SK-N-MC (cell line): ENCODE results near the gene CDC6.
A peak's percentile ranks its signal among the peaks of the same experiment; 100 is the strongest.

Experiments used
- DNase-seq: peaks from one replicate; pipeline ENCODE4 v3.0.0-alpha.2; 2011; ENCODE audit warnings: low read depth, low spot score
- H3K27ac ChIP-seq: fragments of 200-600 bp; sonication (generic); 2 replicates; pipeline ENCODE4 v1.5.1; 2016; ENCODE audit warnings: mixed run types
- H3K36me3 ChIP-seq: fragments of 200-600 bp; sonication (generic); 2 replicates; pipeline ENCODE4 v1.6.1; 2017; ENCODE audit warnings: antibody characterized with exemption, low read length, mixed read lengths; ENCODE audit not compliant: insufficient read depth
- H3K4me3 ChIP-seq: fragments of 200-600 bp; sonication (generic); 2 replicates; pipeline ENCODE4 v1.5.1; 2016
- H3K9ac ChIP-seq: fragments of 200-600 bp; sonication (generic); 2 replicates; pipeline ENCODE4 v1.8.0; 2017; ENCODE audit warnings: mixed run types, mixed read lengths; ENCODE audit not compliant: insufficient read length
- H3K9me3 ChIP-seq: fragments of 200-600 bp; sonication (generic); 2 replicates; pipeline ENCODE4 v1.6.1; 2017; ENCODE audit warnings: low read depth, mild to moderate bottlenecking, antibody characterized with exemption, low read length, moderate library complexity, mixed read lengths
- EZH2 ChIP-seq: fragments of 200-600 bp; sonication (generic); IDR thresholded peaks from one replicate; pipeline ENCODE4 v1.6.1; 2017; ENCODE audit warnings: antibody characterized with exemption
- FOXP2 ChIP-seq: optimal IDR thresholded peaks from 2 replicates; pipeline ENCODE3; 2011; ENCODE audit warnings: mild to moderate bottlenecking, moderate library complexity; ENCODE audit not compliant: insufficient read depth; ENCODE audit errors: extremely low read length, control extremely low read depth
- POLR2AphosphoS5 ChIP-seq: IDR thresholded peaks from 2 replicates; pipeline ENCODE4 v1.6.1; 2012; ENCODE audit warnings: mild to moderate bottlenecking, low read depth, low read length, borderline replicate concordance

The CDC6 gene

DNA sequence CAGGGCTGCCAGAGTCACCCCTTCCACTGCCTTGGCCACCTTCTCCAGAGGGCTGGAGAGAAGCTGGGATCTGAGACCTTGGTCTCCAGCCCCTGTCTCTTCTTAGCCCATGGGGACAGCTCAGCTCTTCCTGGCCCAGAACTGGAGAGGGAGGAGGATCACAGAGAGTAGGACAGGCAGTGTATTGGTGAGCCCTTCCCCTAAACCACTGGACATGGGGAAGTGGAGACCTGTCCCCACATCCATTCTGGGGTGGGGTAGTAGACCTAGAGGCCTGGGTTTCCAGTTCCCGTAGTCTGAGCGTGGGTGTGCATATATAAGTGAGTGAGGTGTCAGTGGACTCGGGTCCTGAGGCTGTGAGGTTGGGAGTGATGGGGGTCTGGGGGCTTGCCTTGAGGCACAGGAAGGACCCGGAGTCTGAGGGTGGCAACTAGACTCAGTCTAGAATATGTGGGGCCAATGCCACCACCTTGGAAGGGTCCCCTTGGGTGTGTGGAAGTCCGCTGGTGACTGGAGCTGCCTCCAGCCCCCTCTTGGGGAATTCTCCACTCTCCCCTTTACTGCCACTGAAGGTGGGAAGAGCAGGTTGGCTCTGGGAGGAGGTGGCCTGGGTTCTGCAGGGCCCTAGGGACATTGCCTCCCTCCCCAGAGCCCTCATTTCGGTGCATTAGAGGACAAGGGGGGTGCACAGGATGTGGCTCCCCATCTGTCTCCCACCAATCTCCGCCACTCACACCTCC, 56.9 kb downstream of the CDC6 start:
- no peak for TF ChIP-seq FOXP2
- TF ChIP-seq EZH2 = no peak
- TF ChIP-seq POLR2AphosphoS5 = no peak
- Histone ChIP-seq H3K4me3 (peak overlapping the region; percentile 77), H3K9me3 (no peaks in the 10 kb centered on the region), H3K36me3 (peaks cover 9% of the 10 kb centered on the region; the same call in 1 of the 2 replicates), H3K27ac (peak overlapping the region; percentile 0; the same call in 1 of the 2 replicates), H3K9ac (no peak overlapping the region)
- no peak for DNase-seq

DNA sequence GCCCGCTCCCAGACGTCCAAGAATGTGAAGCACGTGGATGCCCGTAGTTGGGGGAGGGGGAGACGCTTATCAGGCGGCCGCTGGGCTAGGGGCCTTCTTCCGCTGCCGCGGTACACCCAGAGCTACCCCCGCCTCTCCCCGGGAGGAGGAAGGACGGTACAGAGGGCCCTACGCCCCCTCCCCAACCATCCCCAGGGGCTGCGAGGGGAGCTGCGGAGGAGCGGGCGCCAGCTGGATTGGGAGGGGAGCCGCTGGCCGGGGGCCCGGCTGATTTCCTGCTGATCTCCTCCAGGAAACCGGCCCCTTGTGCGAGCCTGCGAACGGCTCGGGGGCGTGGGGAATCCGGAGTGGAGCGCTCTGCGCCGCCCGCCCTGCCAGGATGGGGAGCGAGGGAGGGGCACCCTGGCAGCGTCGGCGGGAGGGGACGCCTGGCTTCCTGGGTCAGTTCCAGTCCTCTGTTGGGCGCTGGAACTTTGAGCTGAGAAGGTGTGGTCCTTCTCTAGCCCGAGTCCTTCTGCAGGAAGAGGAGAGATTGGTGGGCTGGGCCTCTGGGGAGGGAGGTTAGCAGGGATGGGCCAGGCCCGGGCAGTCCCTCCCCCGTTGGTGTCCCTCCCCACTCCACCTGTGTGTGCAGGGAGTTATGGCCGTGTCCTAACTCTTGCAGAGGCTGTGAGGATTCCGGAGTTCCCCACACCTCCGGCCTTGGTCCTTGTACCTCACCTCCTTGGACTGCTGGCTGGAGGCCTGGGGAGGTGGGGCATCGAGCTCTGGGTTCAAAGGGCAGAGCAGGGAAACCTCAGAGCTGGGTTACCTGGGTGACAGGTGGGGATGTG, 57.7 kb downstream of the CDC6 start:
- Histone ChIP-seq H3K9me3 (no peaks in the 10 kb centered on the region), H3K27ac (peak overlapping the region; percentile 0), H3K4me3 (peak overlapping the region; percentile 77), H3K36me3 (peaks cover 9% of the 10 kb centered on the region; the same call in 1 of the 2 replicates), H3K9ac (no peak overlapping the region)
- no peak for TF ChIP-seq EZH2
- TF ChIP-seq POLR2AphosphoS5 = peak; percentile 18; the same call in 1 of the 2 replicates
- peak; percentile 8 for TF ChIP-seq FOXP2
- no peak for DNase-seq

DNA sequence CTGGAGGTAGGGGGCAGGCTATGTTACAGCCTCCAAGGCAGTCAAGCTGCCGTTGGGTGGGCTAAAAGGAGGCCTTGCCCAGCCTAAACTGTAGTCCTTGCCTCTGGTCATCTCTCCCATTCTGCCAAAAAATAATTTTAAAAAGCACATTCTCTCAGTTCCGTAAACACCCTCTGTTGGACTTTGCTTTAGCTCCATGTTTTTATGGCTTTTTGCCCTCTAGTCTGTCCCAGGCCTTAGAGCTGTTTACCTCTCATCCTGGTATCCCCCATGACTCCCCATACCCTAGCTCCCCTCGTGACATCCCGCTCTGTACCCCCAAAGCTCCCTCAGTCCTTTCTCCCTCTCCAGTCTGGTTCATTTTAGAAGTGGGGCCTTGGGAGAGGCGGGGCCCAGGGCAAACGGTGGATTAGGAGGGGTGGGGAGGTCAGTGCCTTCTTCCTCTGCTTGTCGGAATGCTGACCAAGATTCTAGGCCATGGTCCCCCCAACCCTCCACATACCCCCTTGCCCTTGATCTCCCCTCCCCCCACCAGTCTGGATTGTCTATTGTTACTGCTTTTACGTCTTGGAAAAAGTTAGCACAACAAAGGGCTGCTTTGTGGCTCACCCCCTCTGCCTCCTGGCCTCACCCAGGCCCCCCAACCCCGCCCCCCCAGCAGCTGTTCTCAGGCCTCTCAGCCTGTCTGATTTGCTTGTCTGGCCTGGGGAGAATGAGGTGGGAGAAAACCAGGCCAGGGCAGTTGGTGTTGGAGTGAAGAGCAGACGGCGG, 58.5 kb downstream of the CDC6 start:
- Histone ChIP-seq H3K4me3 (peak overlapping the region; percentile 77), H3K9me3 (no peaks in the 10 kb centered on the region), H3K27ac (peak overlapping the region; percentile 42; the same call in 1 of the 2 replicates), H3K9ac (no peak overlapping the region), H3K36me3 (peaks cover 6% of the 10 kb centered on the region; the same call in 1 of the 2 replicates)
- DNase-seq = no peak
- TF ChIP-seq POLR2AphosphoS5 (no peak), FOXP2 (no peak), EZH2 (no peak)

DNA sequence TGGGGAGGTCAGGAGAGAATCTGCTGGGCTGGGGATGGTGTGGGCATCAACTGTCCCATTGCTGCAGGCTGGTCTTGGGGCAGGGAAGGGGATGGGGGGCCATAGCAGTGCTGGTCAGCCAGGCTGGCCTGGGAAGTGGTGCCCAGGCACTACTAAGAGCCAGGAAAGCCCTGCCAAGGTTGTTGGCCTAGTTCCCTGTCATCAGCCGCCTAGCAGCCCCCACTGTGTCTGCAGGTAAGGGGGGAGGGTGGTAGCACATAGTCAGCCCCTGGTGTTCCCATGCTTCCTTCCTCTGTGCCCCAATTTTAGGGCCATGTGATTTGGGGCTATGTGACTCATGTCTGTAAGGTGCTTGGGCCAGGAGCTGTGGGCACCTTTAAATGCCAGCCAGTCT, 59.1 kb downstream of the CDC6 start:
- Histone ChIP-seq H3K27ac (peak overlapping the region; percentile 42; the same call in 1 of the 2 replicates), H3K4me3 (no peak overlapping the region), H3K9ac (no peak overlapping the region), H3K9me3 (no peaks in the 10 kb centered on the region), H3K36me3 (peaks cover 8% of the 10 kb centered on the region; the same call in 1 of the 2 replicates)
- TF ChIP-seq POLR2AphosphoS5 = no peak
- no peak for TF ChIP-seq FOXP2
- no peak for TF ChIP-seq EZH2
- no peak for DNase-seq

DNA sequence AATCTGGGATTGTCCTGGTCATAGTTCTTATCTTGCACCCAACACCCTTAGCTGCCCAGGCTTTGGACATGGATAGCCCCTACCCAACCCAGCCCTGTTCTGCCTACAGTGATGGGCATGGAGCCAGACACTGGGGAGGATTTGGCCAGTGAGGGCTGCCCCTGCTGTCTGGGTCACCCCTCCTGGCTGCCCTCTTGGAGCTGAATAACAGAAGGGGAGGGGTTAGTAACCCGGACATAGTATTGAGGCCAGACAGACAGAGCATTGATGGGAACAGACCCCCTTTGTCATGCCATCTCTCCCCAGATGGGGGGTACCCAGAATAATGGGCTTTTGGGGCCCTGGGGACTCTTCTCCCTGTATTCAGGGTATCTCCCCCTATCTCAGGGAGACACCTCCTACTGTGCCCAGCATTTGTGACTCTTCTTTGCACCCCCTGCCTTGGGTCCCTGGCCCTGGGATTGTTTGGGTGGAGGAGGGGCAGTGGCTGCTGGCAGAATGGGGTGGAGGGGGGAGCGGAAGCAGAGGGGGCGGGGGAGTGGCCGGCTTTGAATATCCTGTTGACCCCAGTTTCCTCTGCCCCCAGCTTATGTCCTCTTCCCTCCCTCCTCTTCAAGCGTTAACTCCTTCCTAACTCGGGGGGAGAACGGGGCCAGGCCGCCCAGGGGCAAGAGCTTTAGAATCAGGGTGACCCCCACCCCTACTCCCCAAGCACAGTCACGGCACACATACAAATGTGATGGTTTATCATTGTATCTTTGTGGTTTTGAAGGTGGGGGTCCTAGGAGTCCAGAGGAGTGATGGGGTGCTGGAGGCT, 59.8 kb downstream of the CDC6 start:
- H3K9me3 ChIP-seq = no peaks in the 10 kb centered on the region
- DNase-seq = no peak
- H3K9ac ChIP-seq = no peak overlapping the region
- peaks cover 16% of the 10 kb centered on the region; the same call in 1 of the 2 replicates for H3K36me3 ChIP-seq
- no peak for TF ChIP-seq POLR2AphosphoS5
- no peak for TF ChIP-seq FOXP2
- H3K27ac ChIP-seq = no peak overlapping the region
- H3K4me3 ChIP-seq = no peak overlapping the region

DNA sequence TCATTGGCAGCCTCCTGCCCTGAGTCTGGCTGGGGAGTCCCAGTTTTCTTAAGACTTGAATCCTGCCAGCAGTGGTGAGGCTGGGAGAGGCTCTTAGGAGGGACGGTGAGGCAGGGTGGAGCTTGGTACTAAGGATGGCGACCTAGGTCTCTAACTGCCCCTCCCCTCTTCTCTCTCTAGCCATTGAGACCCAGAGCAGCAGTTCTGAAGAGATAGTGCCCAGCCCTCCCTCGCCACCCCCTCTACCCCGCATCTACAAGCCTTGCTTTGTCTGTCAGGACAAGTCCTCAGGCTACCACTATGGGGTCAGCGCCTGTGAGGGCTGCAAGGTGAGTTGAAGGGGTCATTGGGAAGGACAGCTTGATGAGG, 60.4 kb downstream of the CDC6 start:
- TF ChIP-seq POLR2AphosphoS5 = no peak
- no peak for TF ChIP-seq EZH2
- no peak for TF ChIP-seq FOXP2
- DNase-seq = no peak
- H3K27ac ChIP-seq = peak overlapping the region; percentile 54; the same call in 1 of the 2 replicates
- H3K9me3 ChIP-seq = no peaks in the 10 kb centered on the region
- no peak overlapping the region for H3K4me3 ChIP-seq
- H3K36me3 ChIP-seq = peaks cover 22% of the 10 kb centered on the region; the same call in 1 of the 2 replicates
- no peak overlapping the region for H3K9ac ChIP-seq
